Limb (tissue), 2 donors: ENCODE results near the gene SLC38A9.
"Not testable (repeated sequence)": the region's sequence is repeated elsewhere in the genome, so short reads cannot be mapped to it uniquely, and the experiment has no call there.

Source experiments
- DNase-seq, 2 donors: peaks; one replicate each; pipeline ENCODE4 v3.0.0-alpha.2; 2016; ENCODE audit errors: extremely low spot score in 2 of 2

SLC38A9 gene

GRCh38 chr5:55712023-55712859 is at the start of gene SLC38A9:
SLC38A9 (minus strand) TSS chr5:55712324; CDS start chr5:55697958, 14,366 bp downstream.
- peak; percentile 97 for DNase-seq

- not testable (repeated sequence) for DNase-seq
These were observed 49.6 kb upstream of the SLC38A9 start for GRCh38 chr5:55761721-55762120.

- no peak for DNase-seq
These were observed 46.6 kb upstream of the SLC38A9 start for GRCh38 chr5:55758714-55759113.

DNA sequence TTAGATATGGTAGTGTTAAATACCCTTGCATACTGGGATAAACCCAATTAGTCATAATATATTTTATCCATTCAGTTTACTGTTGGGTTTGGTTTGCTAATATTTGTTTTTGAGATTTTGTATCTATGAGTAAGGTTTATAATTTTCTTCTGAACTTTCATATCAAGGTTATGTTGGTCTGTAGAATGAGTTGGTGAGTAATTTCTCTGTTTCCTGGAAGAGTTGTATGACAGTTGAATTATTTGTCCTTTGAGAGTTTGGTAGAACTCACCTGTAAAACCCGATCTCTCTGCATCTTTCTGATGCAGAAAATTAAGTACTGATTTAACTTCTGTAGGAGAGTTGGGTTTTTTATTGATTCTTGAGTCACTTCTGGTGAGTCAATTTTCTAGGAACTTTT is 46.1 kb upstream of the SLC38A9 start:
- no peak for DNase-seq

GRCh38 chr5:55750499-55750898 is 38.4 kb upstream of the SLC38A9 start:
- no peak for DNase-seq

GRCh38 chr5:55750063-55750462 is 37.9 kb upstream of the SLC38A9 start:
- no peak for DNase-seq

DNA sequence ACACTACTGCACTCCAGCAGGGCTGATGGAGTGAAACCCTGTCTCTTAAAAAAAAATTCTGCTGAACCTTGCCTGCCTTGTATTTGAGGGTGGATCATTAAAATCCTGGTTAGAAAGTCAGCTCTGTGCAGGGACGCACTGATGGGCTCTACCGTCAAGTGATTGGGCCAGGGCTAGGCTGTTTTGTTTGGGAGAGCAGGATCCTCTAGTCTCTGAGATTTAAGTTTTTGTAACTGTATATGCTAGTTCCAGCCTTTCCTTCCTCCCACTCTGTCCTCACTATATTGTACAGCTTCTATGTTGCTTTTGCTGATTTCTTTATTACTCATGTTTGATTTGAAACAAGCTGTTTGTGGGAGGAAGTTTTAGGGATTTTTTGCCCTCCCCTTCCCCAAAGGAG is 37.3 kb upstream of the SLC38A9 start:
- no peak for DNase-seq

- no peak for DNase-seq
These were observed 35.7 kb upstream of the SLC38A9 start for GRCh38 chr5:55747778-55748318.

DNA sequence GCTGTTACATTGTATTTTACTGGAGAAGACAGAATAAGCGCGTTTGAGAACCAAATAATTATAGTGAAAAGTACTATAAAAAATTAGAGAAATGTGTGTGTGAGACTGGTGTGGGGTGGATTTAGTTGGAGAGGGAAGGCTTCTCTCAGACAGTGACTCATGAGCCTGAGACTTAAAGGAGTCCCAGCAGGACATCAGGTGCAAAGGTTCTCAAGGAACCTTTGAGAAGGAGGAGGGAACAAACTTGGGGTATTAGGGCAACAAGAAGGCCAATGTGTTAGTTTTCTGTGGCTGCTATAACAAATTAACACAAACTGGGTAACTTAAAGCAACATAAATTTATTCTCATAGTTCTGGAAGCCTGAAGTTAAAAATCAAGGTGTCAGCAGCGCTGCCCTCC is 30.7 kb upstream of the SLC38A9 start:
- no peak for DNase-seq

DNA sequence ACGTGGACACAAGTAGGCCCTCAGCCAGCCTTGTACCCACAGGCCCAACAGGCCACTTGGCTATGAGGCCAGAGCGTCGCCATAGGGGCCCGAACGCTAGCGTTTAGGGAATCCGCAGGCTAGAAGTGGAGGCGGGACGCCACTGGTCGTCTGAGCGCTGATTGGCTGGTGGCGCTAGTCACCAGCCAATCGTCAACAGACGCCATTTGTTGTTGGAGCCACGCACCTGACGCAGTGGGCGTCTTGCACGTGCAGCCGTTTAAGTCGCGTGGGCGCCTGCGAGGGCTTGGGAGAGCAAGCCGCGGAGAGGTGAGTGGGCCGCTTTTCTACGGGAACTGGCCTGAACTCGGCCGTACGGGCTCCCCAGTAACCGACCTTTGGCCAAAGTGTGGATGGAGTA is 25.7 kb upstream of the SLC38A9 start, which contains the start of gene DDX4:
Gene DDX4, plus strand, starts transcription at position 269 of the 400 bp plus-strand sequence. CDS start 903 bp downstream, outside the sequence.
- no peak for DNase-seq

DNA sequence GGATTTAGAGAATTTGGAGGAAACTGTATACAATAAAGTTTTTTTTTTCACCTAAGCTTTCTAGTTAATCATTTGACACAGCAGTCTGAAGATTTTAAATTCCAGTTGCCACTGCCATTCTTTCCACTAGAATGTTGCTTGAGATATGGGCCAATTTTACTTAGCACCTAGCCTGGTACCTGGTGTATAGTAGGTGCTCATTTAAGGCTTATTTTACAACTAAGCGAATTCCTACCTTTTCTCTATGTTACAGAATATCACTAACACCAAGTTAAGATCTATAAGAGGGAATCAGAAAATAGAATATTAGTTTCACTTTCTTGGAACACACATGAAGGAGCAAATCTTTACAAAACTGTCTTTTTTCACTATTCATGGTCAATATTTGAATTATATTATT is 22.5 kb upstream of the SLC38A9 start:
- no peak for DNase-seq

DNA sequence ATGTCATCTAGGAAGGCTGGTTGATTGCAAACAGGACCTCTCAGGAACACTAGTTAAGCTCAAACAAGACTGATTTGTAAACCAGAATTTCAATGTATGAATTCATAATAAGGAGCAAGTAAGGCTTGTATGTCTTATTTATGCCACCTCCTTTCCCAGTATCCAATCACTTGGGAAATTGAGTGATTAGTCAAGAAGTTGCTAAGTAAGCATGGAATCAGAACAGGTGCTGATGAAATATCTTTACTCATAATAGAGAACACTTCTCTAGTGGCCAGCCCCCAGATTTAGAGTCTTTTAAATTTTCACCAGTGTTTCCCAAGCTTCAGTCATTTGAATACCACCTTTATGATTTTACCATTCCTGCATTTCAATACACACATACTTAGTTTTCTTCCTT is 20.5 kb upstream of the SLC38A9 start:
- no peak for DNase-seq

- DNase-seq = no peak
These were observed 19.7 kb upstream of the SLC38A9 start for GRCh38 chr5:55731848-55732247.

- DNase-seq = no peak
These were observed 12.2 kb upstream of the SLC38A9 start for GRCh38 chr5:55724281-55724680.

DNA sequence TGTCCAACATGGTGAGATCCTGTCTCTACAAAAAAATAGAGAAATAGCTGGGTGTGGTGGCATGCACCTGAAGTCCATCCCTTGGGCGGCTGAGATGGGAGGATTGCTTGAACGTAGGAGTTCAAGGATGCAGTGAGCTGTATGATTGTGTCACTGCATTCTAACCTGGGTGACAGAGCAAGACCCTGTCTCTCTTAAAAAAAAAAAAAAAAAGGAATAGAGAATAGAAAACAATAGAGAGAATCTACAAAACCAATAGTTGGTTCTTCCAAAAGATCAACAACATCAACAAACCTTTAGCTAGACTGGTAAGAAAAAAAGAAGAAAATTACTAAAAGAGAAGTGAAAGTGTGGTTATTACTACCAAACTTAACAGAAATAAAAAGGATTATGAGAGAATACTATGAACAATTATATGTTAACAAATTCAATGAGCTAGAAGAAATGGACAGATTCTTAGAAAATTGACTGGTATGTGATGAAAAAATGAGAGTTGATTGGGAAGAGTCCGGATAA is 8.1 kb upstream of the SLC38A9 start:
- DNase-seq = no peak

- not testable (repeated sequence) for DNase-seq
These were observed 6.9 kb upstream of the SLC38A9 start for GRCh38 chr5:55719026-55719425.

GRCh38 chr5:55715519-55716078 is 3.5 kb upstream of the SLC38A9 start:
- DNase-seq = no peak

DNA sequence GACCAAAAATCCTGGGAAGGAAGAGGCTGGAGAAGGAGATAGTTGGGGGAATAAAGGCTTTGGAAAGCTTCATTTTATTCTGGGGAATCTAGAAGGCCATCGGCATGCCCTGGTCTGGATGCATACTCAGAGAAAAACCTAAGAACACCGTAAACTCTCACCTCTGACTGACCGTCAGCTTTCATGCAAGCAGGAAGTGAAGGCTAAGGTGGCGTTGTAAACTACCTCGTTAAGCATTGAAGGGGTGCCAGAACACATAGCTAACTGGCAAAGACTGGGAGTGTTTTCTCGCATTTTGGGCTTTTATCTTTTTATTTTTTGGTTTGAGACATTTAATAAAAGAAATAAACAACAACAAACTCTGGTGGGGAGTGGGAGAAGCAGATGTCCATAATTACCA is 2.6 kb upstream of the SLC38A9 start:
- DNase-seq = no peak

- DNase-seq = no peak
These were observed 2.2 kb upstream of the SLC38A9 start for GRCh38 chr5:55714339-55714738.

GRCh38 chr5:55713871-55714270 is 1.7 kb upstream of the SLC38A9 start:
- DNase-seq = no peak

DNA sequence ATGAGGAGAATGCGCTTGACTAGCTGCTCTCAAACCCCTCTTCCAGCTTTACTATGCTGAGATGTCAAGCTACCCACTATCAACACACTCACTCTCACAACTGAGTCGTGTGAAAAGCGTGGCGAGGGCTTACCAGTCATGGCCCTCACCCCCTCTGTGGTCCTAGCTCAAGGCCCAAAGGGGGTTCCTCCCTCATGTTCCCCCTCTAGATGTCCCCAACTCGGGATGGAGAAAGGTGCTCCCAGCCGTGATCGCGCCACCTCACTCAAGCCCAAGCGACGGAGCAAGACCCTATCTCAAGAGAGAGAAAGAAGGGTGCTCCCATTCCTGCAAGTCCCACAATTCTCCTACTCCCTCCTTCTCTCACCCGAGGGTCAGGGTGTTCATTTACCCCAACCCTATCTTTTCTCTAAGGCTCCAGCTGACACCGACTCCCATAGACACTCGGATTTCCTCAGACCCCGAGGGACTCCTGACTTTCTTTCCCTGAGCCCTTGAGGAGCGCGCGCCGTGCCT is 559 bp downstream of the SLC38A9 start:
- no peak for DNase-seq

DNA sequence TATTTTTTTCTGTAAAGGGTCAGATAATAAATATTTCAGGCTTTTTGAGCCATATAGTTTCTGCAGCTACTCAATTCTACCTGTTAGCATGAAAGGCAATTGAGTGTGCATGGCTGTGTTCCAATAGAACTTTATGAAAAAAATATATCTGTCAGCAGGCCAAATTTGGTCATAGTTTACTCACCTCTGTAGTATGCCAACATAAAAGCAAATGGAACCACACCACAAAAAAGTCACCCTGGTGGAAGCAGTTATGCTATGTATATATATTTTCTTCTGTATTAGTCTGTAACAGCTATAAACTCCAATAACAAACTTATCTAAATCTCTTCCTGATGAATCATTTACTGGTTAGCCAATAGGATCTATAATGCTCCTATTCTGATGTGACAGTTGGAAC is 3.4 kb downstream of the SLC38A9 start:
- DNase-seq = no peak
